Neutrophil (primary cell): ENCODE data around the gene PKIG.

Experiments
- H3K27ac ChIP-seq: fragments of 200-600 bp; sonication (generic); 2 replicates; pipeline ENCODE4 v1.5.1; 2016; ENCODE audit warnings: mild to moderate bottlenecking, moderate library complexity
- H3K27me3 ChIP-seq: fragments of 200-600 bp; sonication (generic); 2 replicates; pipeline ENCODE4 v1.6.0; 2016; ENCODE audit warnings: mild to moderate bottlenecking
- H3K36me3 ChIP-seq: fragments of 200-600 bp; sonication (generic); 2 replicates; pipeline ENCODE4 v1.5.1; 2017
- H3K4me1 ChIP-seq, 2 experiments: fragments of 200-600 bp in 1 of 2; sonication (generic) in 1 of 2; 1 replicate in 1 of 2; 2 replicates in 1 of 2; pipeline versions ENCODE4 v1.5.1 to v1.6.1; 2013 to 2016; ENCODE audit warnings: low read depth in 1 of 2, low read length in 1 of 2, mild to moderate bottlenecking in 1 of 2, moderate library complexity in 1 of 2; ENCODE audit not compliant: control insufficient read depth in 1 of 2, insufficient read depth in 1 of 2
- H3K4me3 ChIP-seq, 2 experiments: fragments of 200-600 bp in 1 of 2; sonication (generic) in 1 of 2; 1 replicate in 1 of 2; 2 replicates in 1 of 2; pipeline ENCODE4 v1.5.1; 2013 to 2016; ENCODE audit warnings: low read depth in 1 of 2, low read length in 1 of 2, mild to moderate bottlenecking in 1 of 2, moderate library complexity in 1 of 2
- H3K9me3 ChIP-seq: fragments of 200-600 bp; sonication (generic); 2 replicates; pipeline ENCODE4 v1.5.1; 2016
- CTCF ChIP-seq: fragments of 200-600 bp; sonication (generic); IDR thresholded peaks from 2 replicates; pipeline ENCODE4 v1.5.1; 2016; ENCODE audit warnings: antibody characterized with exemption

PKIG gene

GRCh38 chr20:44649126-44649525, 66.7 kb downstream of the PKIG start:
- no peaks in the 10 kb centered on the region for H3K36me3 ChIP-seq
- no peaks in the 10 kb centered on the region for H3K9me3 ChIP-seq
- H3K27ac ChIP-seq, result no peak overlapping the region
- H3K27me3 ChIP-seq, result peaks cover 18% of the 10 kb centered on the region
- peaks cover 30 to 39% of the 10 kb centered on the region in 2 experiments for H3K4me1 ChIP-seq
- H3K4me3 ChIP-seq, result no peak overlapping the region
- no peak for TF ChIP-seq CTCF

GRCh38 chr20:44649976-44650375, 67.6 kb downstream of the PKIG start:
- peaks cover 27 to 30% of the 10 kb centered on the region in 2 experiments for H3K4me1 ChIP-seq
- H3K9me3 ChIP-seq, result no peaks in the 10 kb centered on the region
- H3K27ac ChIP-seq, result no peak overlapping the region
- TF ChIP-seq CTCF, result no peak
- no peak overlapping the region for H3K4me3 ChIP-seq
- H3K27me3 ChIP-seq, result peaks cover 18% of the 10 kb centered on the region
- H3K36me3 ChIP-seq, result no peaks in the 10 kb centered on the region

GRCh38 chr20:44650771-44651433, 68.5 kb downstream of the PKIG start:
- Histone ChIP-seq H3K4me1 (peaks cover 22 to 27% of the 10 kb centered on the region in 2 experiments), H3K27ac (no peak overlapping the region), H3K36me3 (no peaks in the 10 kb centered on the region), H3K4me3 (peak overlapping the region; percentile 59 to 83), H3K9me3 (no peaks in the 10 kb centered on the region), H3K27me3 (peaks cover 18% of the 10 kb centered on the region)
- TF ChIP-seq CTCF, result no peak

- Histone ChIP-seq H3K27ac (no peak overlapping the region), H3K9me3 (no peaks in the 10 kb centered on the region), H3K36me3 (no peaks in the 10 kb centered on the region), H3K27me3 (peaks cover 18% of the 10 kb centered on the region), H3K4me1 (peaks cover 17 to 22% of the 10 kb centered on the region in 2 experiments), H3K4me3 (peak overlapping the region; percentile 59 to 83)
- TF ChIP-seq CTCF, result no peak
Observed at GRCh38 chr20:44651434-44651683, 69.0 kb downstream of the PKIG start.

- peak within 1 kb of the TSS; percentile 46 for H3K27ac ChIP-seq
- no peak for TF ChIP-seq CTCF
- H3K9me3 ChIP-seq, result no peaks in the 10 kb centered on the region
- peaks cover 18% of the 10 kb centered on the region for H3K27me3 ChIP-seq
- no peaks in the 10 kb centered on the region for H3K36me3 ChIP-seq
- peak within 1 kb of the TSS; percentile 59 to 83 for H3K4me3 ChIP-seq
- peaks cover 15 to 17% of the 10 kb centered on the region in 2 experiments for H3K4me1 ChIP-seq
Observed at GRCh38 chr20:44651684-44652423, 69.5 kb downstream of the PKIG start, which contains the start of gene ADA. ADA (minus strand) TSS chr20:44651699; CDS start chr20:44651607, 92 bp downstream.
